Activated T-helper 9 cell treated with anti-CD3 and anti-CD28 coated beads, Interleukin-2, amount 50 U/mL, for 16 hours (primary cell): Measurements from ENCODE around the gene C1orf159.

ENCODE experiments used
- DNase-seq: peaks from one replicate; pipeline ENCODE4 v3.0.0-alpha.2; 2020; ENCODE audit warnings: low read depth

Gene C1orf159

GRCh38 chr1:1132042-1132950, 16.4 kb upstream of the C1orf159 start:
- no peak for DNase-seq

GRCh38 chr1:1130206-1131120, 14.6 kb upstream of the C1orf159 start:
- no peak for DNase-seq

- DNase-seq = no peak
These were observed 13.5 kb upstream of the C1orf159 start for GRCh38 chr1:1129381-1129821.

- DNase-seq = no peak
These were observed 12.7 kb upstream of the C1orf159 start for GRCh38 chr1:1128454-1129139.

GRCh38 chr1:1127551-1128451, 11.9 kb upstream of the C1orf159 start:
- DNase-seq = no peak

- DNase-seq = no peak
These were observed 10.1 kb upstream of the C1orf159 start for GRCh38 chr1:1125945-1126344.

- no peak for DNase-seq
These were observed 9.1 kb upstream of the C1orf159 start for GRCh38 chr1:1124786-1125642.

GRCh38 chr1:1124508-1124785, 8.6 kb upstream of the C1orf159 start:
- DNase-seq = no peak

- DNase-seq = no peak
These were observed 8.0 kb upstream of the C1orf159 start for GRCh38 chr1:1123581-1124507.

GRCh38 chr1:1122981-1123480, 7.1 kb upstream of the C1orf159 start:
- no peak for DNase-seq

GRCh38 chr1:1122078-1122811, 6.4 kb upstream of the C1orf159 start:
- DNase-seq = peak; percentile 79

- no peak for DNase-seq
These were observed 5.8 kb upstream of the C1orf159 start for GRCh38 chr1:1121611-1122077.

GRCh38 chr1:1120866-1121591, 5.1 kb upstream of the C1orf159 start:
- no peak for DNase-seq

- no peak for DNase-seq
These were observed 4.2 kb upstream of the C1orf159 start for GRCh38 chr1:1120096-1120495.

GRCh38 chr1:1119272-1119890, 3.5 kb upstream of the C1orf159 start:
- DNase-seq = no peak

GRCh38 chr1:1118876-1119220, 3.0 kb upstream of the C1orf159 start:
- no peak for DNase-seq
